Measurements from ENCODE around the gene RHOA.
A peak's percentile ranks its signal among the peaks of the same experiment; 100 is the strongest.

Gene RHOA

DNA sequence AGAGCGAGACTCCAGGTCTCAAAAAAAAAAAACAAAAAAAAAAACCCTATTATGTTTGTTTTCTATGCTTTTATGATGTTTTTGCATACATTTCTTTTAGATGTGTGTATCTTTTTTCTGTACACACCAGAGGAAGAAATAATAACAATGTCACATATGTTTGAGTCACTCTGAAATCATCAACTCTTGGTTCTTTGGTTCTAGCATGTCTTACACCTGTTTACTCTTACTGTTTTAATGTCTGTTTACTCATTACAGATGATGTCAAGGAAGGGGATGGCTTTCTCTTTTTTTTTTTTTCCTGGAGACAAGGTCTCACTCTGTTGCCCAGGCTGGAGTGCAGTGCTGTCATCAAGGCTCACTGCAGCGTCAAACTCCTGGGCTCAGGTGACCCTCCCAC is 24.1 kb downstream of the RHOA start:
- no peak overlapping the region for H3K4me3 ChIP-seq (ENCODE audit: low read depth, low read length)
- TF ChIP-seq, protein P1, sequence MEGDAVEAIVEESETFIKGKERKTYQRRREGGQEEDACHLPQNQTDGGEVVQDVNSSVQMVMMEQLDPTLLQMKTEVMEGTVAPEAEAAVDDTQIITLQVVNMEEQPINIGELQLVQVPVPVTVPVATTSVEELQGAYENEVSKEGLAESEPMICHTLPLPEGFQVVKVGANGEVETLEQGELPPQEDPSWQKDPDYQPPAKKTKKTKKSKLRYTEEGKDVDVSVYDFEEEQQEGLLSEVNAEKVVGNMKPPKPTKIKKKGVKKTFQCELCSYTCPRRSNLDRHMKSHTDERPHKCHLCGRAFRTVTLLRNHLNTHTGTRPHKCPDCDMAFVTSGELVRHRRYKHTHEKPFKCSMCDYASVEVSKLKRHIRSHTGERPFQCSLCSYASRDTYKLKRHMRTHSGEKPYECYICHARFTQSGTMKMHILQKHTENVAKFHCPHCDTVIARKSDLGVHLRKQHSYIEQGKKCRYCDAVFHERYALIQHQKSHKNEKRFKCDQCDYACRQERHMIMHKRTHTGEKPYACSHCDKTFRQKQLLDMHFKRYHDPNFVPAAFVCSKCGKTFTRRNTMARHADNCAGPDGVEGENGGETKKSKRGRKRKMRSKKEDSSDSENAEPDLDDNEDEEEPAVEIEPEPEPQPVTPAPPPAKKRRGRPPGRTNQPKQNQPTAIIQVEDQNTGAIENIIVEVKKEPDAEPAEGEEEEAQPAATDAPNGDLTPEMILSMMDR (IDR thresholded peaks at IDR 0.05; ENCODE audit: low read depth, low read length, missing control alignments), result no peak
- no peak for DNase-seq (ENCODE audit: low read depth)

DNA sequence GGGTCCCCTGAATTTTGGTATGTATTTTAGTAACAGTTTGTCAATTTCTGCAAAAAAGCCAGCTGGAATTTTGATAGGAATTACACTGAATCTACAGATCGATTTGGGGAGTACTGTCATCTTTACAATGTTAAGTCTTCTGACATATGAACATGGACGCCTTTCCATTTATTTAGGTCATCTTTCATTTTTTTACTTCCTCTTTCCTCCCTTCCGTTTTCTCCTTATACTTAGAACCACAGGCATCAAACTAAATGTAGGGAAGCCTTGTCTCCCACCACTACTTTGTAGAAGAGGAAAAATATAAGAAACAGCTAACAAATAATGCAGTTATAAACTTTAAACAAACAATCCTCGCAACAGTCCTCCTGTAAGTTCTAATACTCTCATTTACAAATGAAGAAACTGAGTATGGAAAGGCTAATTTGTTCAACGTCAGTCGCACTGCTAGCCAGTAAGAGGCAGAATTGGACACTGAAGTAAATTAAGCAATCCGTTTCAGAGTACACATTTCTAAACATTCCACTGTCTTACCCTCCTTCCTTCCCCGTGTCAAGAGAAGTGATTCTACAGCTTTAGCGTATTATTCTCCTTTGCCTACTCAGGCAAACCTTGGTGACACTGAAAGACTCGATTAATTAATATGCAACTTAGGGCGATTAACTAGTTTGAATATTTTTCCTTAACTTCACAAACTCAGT is 25.6 kb downstream of the RHOA start:
- no peak overlapping the region; the same call in 1 of the 2 replicates for H3K4me3 ChIP-seq (ENCODE audit: low read depth, low read length)
- DNase-seq (ENCODE audit: low read depth), result no peak
- TF ChIP-seq, protein P1 (IDR thresholded peaks at IDR 0.05; ENCODE audit: low read depth, low read length, missing control alignments), result no peak

DNA sequence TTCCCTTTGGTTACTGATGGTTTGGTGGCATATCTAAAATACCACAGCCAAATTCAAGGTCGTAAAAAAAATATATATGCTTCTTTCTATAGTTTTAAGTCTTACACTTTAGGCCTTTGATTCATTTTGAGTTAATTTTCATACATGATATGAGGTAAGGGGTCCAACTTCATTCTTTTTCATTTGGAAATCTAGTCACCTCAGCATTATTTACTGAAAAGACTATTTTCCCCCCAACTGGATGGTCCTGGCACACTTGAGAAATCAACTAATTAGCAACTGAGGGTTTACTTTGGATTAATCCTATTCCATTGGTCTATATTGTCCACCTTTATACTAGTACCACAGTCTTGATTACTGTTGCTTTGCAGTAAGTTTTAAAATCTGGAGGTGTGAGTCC is 26.2 kb downstream of the RHOA start:
- no peak for DNase-seq (ENCODE audit: low read depth)

DNA sequence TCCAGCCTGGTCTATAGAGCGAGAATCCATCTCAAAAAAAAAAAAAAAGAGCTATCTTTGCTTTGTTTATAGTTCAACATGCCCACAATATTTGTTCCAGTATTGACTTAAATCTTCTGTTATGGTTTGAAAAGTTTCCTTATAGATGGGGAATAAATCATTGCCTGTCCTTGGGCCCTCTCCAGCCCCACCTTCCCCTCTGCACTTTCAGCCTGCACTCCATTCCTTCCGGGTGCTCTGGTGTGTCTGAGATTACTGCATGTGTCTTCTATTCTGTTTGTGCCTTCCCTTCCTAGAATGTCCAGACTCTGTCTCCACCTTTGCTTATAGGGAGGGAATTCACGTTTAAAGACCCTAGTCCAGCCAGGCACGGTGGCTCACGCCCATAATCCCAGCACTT is 28.4 kb downstream of the RHOA start:
- TF ChIP-seq, protein P1 (IDR thresholded peaks at IDR 0.05; ENCODE audit: low read depth, low read length, missing control alignments), result no peak
- DNase-seq (ENCODE audit: low read depth), result no peak

More for the DNA sequence above, 26.2 kb downstream of the RHOA start:
- H3K4me3 ChIP-seq (ENCODE audit: low read depth, low read length), result no peak overlapping the region
- TF ChIP-seq, protein P1 (IDR thresholded peaks at IDR 0.05; ENCODE audit: low read depth, low read length, missing control alignments), result no peak

DNA sequence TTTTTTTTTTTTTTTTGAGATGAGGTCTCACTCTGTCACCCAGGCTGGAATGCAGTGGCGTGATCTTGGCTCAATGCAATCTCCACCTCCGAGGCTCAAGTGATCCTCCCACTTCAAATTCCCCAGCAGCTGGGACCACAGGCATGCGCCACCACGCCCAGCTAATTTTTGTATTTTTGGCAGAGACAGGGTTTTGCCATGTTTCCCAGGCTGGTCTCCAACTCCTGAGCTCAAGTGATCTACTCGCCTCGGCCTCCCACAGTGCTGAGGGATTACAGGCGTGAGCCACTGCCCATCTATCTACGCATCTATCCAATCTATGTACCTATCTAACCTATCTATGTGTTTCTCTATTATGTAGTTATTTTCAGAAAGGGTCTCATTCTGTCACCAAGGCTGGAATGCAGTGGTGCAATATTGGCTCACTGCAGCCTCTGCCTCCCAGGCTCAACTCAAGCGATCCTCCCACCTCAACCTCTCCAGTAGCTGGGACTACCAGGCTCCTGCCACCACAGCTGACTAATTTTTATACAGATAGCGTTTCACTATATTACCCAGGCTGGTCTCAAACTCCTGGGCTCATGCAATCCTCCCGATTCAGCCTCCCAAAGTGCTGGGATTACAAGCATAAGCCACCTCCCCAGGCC is 33.4 kb downstream of the RHOA start:
- DNase-seq (ENCODE audit: low read depth), result no peak

More for the DNA sequence above, 28.4 kb downstream of the RHOA start:
- H3K4me3 ChIP-seq (ENCODE audit: low read depth, low read length), result no peak overlapping the region

DNA sequence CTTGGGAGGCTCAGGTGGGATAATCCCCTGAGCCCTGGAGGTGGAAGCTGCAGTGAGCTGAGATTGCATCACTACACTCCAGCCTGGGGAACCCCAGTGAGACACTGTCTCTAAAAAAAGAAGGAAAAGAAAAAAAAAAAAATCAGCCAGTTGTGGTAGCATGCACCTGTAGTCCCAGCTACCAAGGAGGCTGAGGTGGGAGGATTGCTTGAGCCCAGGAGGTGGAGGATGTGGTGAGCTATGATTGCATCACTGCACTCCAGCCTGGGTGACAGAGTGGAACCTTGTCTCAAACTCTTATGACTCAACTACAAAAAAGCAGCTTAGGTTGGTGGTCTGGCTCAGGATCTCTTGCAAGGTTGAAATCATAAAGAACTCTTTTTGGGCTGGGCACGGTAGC is 34.3 kb downstream of the RHOA start:
- TF ChIP-seq, protein P1 (IDR thresholded peaks at IDR 0.05; ENCODE audit: low read depth, low read length, missing control alignments), result no peak
- no peak overlapping the region for H3K4me3 ChIP-seq (ENCODE audit: low read depth, low read length)
- peak; percentile 44 for DNase-seq (ENCODE audit: low read depth)

More for the DNA sequence above, 33.4 kb downstream of the RHOA start:
- no peak overlapping the region for H3K4me3 ChIP-seq (ENCODE audit: low read depth, low read length)
- TF ChIP-seq, protein P1 (IDR thresholded peaks at IDR 0.05; ENCODE audit: low read depth, low read length, missing control alignments), result no peak

Measured in GM12864 (cell line).